RKO (cell line): ENCODE measurements around the gene CDIP1.

Experiments
- DNase-seq: peaks from one replicate; pipeline ENCODE4 v3.0.0-alpha.2; 2016; ENCODE audit warnings: low spot score

Gene CDIP1

GRCh38 chr16:4514606-4515005 is 24.0 kb downstream of the CDIP1 start:
- DNase-seq: no peak

DNA sequence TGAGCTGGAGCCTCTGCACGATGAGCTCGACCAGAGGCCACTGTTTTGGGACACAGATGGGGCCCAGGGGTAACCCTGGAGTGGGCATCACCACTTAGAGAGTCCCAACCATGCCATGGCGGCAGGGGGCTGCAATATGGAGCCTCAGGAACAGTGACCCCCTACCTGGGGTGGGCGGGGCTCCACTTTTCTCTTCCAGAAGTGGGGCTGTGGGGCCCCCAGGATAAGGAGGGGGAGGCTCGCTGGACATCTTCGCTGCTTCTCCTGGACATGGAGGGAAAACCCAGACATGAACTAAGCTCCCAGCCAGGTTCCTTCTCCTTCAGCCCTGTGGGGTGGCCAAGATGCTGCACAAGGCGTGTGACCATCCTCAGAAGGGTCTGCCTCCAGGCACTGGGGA is 24.7 kb downstream of the CDIP1 start:
- DNase-seq: no peak

DNA sequence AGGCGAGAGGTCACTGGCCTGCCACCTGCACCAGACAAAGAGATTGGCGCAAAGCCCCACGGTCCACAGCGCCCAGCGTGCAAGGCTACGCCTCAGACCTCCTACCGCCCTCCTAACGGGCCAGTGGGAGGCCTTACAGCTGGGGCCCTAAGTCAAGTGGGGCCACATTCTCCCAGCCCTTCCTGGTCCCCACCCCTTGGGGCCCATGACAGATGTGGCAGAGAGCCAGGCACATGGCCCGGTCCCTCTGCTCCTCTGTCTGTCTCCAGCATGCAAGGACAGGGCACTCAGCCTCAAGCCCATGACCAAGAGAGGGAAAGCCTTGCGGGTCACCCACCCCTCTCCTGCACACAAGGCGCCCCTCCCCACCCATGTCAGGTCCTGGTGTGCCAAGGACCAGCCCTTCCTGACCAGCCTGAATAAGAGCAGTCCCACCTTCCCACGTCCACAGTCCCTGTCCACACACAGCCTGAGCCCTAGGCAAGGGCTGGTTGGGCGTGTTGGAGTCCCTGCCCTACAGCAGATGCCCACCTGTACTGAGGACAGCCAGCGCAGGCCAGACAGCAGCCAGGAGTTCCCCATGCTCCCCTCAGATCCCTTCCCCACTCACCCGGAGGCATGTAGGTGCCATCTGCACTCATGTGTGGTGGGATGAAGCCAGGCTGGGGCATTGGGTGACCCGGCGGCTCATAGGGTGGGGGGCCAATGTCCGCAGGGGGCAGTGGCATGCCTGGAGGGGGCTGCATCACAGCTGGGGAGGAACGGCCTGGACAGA is 25.3 kb downstream of the CDIP1 start:
- DNase-seq: no peak

- DNase-seq: no peak
Measured at GRCh38 chr16:4512473-4512872, 26.1 kb downstream of the CDIP1 start.

GRCh38 chr16:4511441-4512082 is 27.0 kb downstream of the CDIP1 start:
- peak; percentile 51 for DNase-seq

DNA sequence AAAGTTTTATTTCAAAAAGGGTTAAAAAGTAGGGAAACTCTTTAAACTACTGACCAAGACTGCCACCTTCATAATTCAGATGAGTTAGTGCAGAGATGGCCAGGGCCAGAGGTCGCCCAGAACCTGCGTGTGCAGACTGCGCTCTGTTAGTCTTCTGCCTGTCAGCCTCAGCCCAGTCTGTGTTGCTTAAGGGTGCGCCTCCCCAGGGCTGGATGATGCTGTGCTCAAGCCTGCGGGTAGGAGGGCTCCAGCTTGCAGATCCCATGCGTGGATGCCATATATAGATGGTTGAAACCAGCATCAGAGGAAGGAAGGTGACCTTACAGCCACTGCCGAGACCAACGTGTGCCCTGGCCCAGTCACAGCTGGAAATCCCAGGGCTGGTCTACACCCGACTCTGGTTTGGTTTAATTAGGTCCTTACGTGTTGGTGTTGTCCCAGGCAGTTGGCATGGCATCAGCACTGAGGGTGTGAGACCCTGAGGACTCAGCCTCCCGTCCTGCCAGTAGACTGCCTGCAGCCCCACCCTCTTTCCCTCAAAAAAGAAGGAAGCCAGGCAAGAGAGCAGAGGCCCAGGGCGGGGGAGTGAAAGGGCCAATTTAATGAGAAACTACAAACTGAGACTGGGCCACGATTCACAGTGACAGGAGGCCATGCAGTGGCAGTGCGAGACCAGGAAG is 27.7 kb downstream of the CDIP1 start:
- no peak for DNase-seq

GRCh38 chr16:4510131-4510530 is 28.4 kb downstream of the CDIP1 start:
- DNase-seq: no peak

DNA sequence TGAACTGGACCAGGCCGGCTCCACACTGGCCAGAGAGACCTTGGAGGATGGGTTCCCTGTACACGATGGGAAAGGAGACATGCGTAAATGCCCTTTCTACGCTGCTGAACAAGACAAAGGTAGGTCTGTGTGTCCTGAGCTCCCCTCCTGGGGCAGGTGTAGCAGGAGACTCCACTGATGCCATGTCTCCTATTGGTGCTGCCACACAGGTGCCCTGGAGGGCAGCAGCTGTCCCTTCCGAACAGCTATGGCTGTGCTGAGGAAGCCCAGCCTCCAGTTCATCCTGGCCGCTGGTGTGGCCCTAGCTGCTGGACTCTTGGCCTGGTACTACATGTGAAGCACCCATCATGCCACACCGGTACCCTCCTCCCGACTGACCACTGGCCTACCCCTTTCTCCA is 29.2 kb downstream of the CDIP1 start:
- DNase-seq: no peak

- DNase-seq: no peak
Measured at GRCh38 chr16:4508806-4509205, 29.8 kb downstream of the CDIP1 start.

DNA sequence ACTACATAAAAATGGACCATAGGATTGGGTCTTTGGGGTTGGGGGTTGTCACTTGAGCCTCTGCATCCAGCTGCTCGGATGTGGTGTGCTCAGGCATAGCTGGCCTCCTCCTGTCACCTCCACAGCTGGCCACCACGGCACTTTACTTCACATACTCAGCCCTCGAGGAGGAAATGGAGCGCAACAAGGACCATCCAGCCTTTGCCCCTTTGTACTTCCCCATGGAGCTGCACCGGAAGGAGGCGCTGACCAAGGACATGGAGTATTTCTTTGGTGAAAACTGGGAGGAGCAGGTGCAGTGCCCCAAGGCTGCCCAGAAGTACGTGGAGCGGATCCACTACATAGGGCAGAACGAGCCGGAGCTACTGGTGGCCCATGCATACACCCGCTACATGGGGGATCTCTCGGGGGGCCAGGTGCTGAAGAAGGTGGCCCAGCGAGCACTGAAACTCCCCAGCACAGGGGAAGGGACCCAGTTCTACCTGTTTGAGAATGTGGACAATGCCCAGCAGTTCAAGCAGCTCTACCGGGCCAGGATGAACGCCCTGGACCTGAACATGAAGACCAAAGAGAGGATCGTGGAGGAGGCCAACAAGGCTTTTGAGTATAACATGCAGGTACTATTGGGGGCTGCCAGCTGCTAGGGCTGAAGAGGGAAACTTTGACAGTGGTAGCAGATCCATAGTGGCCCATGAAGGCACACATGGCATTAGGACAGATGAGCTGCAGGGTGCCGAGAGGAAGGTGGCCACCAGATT is 30.8 kb downstream of the CDIP1 start:
- no peak for DNase-seq

GRCh38 chr16:4506450-4506849 is 32.1 kb downstream of the CDIP1 start:
- peak; percentile 75 for DNase-seq

DNA sequence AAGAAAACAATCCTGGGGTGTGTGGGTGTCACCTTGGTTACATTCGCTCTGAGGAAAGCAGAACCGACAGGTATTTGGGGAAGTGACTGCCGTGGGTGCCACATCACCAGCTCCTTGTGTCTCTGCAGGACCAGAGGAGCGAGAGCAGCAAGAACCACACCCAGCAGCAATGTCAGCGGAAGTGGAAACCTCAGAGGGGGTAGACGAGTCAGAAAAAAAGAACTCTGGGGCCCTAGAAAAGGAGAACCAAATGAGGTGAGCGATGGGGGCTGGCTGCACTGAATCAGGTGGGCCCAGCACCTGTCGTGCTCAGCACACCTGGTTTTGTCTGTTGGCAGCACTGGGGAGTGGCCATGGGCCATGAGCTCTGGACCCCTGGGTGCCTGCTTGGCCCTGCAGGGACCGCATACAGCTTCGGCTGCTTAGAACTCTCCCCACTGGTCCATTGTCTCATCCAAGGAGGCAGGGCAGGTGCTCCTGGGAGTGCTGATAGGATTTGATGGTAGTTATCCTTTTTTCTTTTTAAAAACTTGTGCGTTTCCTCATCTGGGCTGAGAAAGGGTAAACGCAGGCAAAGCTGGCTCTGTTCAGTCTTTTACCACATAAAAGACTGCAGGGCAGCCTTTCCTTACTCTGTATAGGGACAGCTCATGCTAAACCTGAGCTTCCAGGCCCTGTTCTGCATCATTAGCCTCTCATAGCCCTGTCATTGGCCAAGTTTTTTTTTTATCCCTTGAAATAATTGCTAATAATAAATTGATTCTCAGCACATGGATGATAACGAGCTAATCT is 33.0 kb downstream of the CDIP1 start:
- DNase-seq: no peak

DNA sequence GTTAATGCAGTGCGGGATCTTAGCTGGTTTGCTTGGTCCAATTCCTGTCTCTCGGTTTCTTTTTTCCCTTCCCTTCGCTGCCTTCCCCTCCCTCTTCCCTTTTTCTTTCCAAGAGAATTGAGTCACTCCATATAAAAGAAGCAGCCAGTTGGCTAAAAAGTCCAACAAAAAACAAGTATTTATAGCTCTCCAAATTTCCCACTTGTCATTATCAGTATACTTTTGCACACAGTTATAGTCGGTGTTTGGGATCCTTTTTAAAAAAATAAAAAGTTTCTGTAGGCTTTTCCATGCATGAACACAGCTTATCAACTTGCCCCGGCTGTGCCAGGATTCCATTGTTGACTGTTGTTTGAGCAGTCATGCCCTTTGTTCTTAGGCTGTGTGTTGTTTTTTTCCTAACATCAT is 37.5 kb downstream of the CDIP1 start:
- DNase-seq: no peak

- DNase-seq: peak; percentile 77
Measured at GRCh38 chr16:4500272-4500671, 38.3 kb downstream of the CDIP1 start.

- DNase-seq: no peak
Measured at GRCh38 chr16:4499196-4499555, 39.4 kb downstream of the CDIP1 start.

- no peak for DNase-seq
Measured at GRCh38 chr16:4498546-4499195, 39.9 kb downstream of the CDIP1 start.

- peak; percentile 86 for DNase-seq
Measured at GRCh38 chr16:4496305-4496704, 42.3 kb downstream of the CDIP1 start.

- no peak for DNase-seq
Measured at GRCh38 chr16:4495766-4496165, 42.8 kb downstream of the CDIP1 start.

GRCh38 chr16:4494746-4495490 is 43.7 kb downstream of the CDIP1 start:
- DNase-seq: peak; percentile 73

DNA sequence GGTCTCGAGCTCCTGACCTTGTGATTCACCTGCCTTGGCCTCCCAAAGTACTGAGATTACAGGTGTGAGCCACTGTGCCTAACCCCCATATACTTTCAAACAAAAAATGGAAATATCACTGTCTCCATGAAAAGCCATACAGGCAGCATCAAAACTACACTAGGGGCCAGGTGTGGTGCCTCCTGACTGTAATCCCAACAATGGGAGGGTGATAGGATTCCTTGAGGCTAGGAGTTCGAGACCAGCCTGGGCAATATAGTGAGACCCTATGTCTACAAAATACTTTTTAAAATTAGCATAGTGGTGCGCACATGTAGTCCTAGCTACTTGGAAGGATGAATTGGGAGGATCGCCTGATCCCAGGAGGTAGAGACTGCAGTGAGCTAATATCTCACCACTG is 46.7 kb downstream of the CDIP1 start:
- no peak for DNase-seq
